K562 (cell line): Measurements from ENCODE around the gene USP46. TPM values are rescaled to one million over a fixed set of nuclear protein-coding genes. Genes with fewer than 3 reads are reported as not detected.

Experiments
- ATAC-seq: fragments of 200-7000 bp; cut with Tn5 transposase; 3 replicates; pipeline ENCODE4 v1.9.1; 2020; ENCODE audit warnings: moderate library complexity
- BruUV-seq: library from RNA; stranded (reverse); fragments of 400-500 nt; replicated peaks from 2 replicates; lab custom pipeline; 2021; lab: Mats Ljungman, UMichigan
- CTCF ChIA-PET: fragments of 300-600 bp; formaldehyde crosslinking; extraction: SDS; loops from one replicate; lab custom pipeline; 2021; ENCODE audit warnings: low intra/inter-chr PET ratio; lab: Yijun Ruan, JAX
- POLR2A ChIA-PET: fragments of 300-600, 350-650 bp; sonication (Branson Sonifier 250); formaldehyde crosslinking; extraction: SDS; loops from one replicate; lab custom pipeline; 2021; ENCODE audit warnings: antibody characterized with exemption, inconsistent platforms; lab: Yijun Ruan, JAX
- DNase-seq, 4 experiments: peaks; one replicate each; pipeline versions ENCODE4 v3.0.0 to v3.0.0-alpha.2; 2011 to 2018; ENCODE audit warnings: low spot score in 3 of 4, mixed read lengths in 3 of 4; ENCODE audit errors: extremely low read depth in 1 of 4
- FAIRE-seq: peaks from 2 replicates; lab custom pipeline; 2011; peaks lifted over from hg19 to GRCh38; lab: Jason Lieb, UNC
- H2AFZ ChIP-seq: 2 replicates; pipeline ENCODE4 v1.6.0; 2011; ENCODE audit warnings: low read depth, low read length, control low read depth, inconsistent platforms
- H3K27ac ChIP-seq: fragments of 200-600 bp; 3 replicates; pipeline ENCODE4 v1.8.0; 2011; ENCODE audit warnings: low read depth, mild to moderate bottlenecking, control low read depth, inconsistent platforms, low read length, moderate library complexity, mixed read lengths; ENCODE audit errors: extremely low read depth
- H3K27me3 ChIP-seq, 2 experiments: fragments of 300-600 bp in 1 of 2; 2 replicates in 1 of 2; 3 replicates in 1 of 2; pipeline versions ENCODE4 v1.6.0 to v1.8.0; 2011; ENCODE audit warnings: inconsistent platforms in 2 of 2, low read length in 2 of 2, mild to moderate bottlenecking in 1 of 2, mixed read lengths in 1 of 2, moderate library complexity in 1 of 2; ENCODE audit not compliant: control insufficient read depth in 2 of 2, insufficient read depth in 2 of 2
- H3K36me3 ChIP-seq: fragments of 300-600 bp; 3 replicates; pipeline ENCODE4 v1.8.0; 2011; ENCODE audit warnings: mild to moderate bottlenecking, low read length, inconsistent platforms; ENCODE audit not compliant: control insufficient read depth, insufficient read depth
- H3K4me1 ChIP-seq, 2 experiments: fragments of 200-600 bp in 1 of 2; replicated peaks in 1 of 2; 2 replicates in 1 of 2; 3 replicates in 1 of 2; pipeline versions ENCODE4 v1.5.1 to v1.8.0; 2011; ENCODE audit warnings: inconsistent platforms in 2 of 2, low read length in 2 of 2, mild to moderate bottlenecking in 1 of 2, mixed read lengths in 1 of 2, moderate library complexity in 1 of 2; ENCODE audit not compliant: control insufficient read depth in 2 of 2, insufficient read depth in 2 of 2
- H3K4me2 ChIP-seq: 2 replicates; pipeline ENCODE4 v1.6.1; 2011; ENCODE audit warnings: low read length, control low read depth, inconsistent platforms, mixed read lengths; ENCODE audit not compliant: insufficient read depth
- H3K4me3 ChIP-seq: fragments of 200-600 bp; sonication (generic), shearing (Covaris generic); 2 replicates; pipeline ENCODE4 v1.5.1; 2016; ENCODE audit warnings: control low read depth, inconsistent platforms
- H3K79me2 ChIP-seq: fragments of 200-600 bp; 3 replicates; pipeline ENCODE4 v1.8.0; 2011; ENCODE audit warnings: low read length, inconsistent platforms; ENCODE audit not compliant: control insufficient read depth, insufficient read depth
- H3K9ac ChIP-seq, 2 experiments: 2 replicates each; pipeline versions ENCODE4 v1.6.0 to v1.6.1; 2011; ENCODE audit warnings: low read depth in 2 of 2, low read length in 2 of 2, control low read depth in 1 of 2, inconsistent platforms in 1 of 2, mild to moderate bottlenecking in 1 of 2, mixed read lengths in 1 of 2; ENCODE audit not compliant: insufficient read depth in 1 of 2
- H3K9me1 ChIP-seq: one replicate; pipeline ENCODE4 v1.6.0; 2011; ENCODE audit warnings: inconsistent platforms, mild to moderate bottlenecking, low read length, moderate library complexity; ENCODE audit not compliant: control insufficient read depth, insufficient read depth
- H3K9me3 ChIP-seq: replicated peaks from 2 replicates; pipeline ENCODE4 v1.5.1; 2011; ENCODE audit warnings: low read depth, low read length, inconsistent platforms; ENCODE audit not compliant: control insufficient read depth, insufficient read depth
- H4K20me1 ChIP-seq: replicated peaks from 2 replicates; pipeline ENCODE4 v1.6.1; 2011; ENCODE audit warnings: low read length, inconsistent platforms, mixed read lengths; ENCODE audit not compliant: control insufficient read depth, insufficient read depth
- BRD9 ChIP-seq: fragments of 450-650 bp; IDR thresholded peaks from 2 replicates; pipeline ENCODE4 v1.6.1; 2018; ENCODE audit warnings: low read depth; ENCODE audit not compliant: partially characterized antibody
- NFATC3 ChIP-seq: fragments of 450-650 bp; IDR thresholded peaks from 2 replicates; pipeline ENCODE4 v1.6.1; 2017; ENCODE audit warnings: mild to moderate bottlenecking
- POLR2B ChIP-seq: fragments of 450-650 bp; IDR thresholded peaks from 2 replicates; pipeline ENCODE4 v1.6.1; 2018; ENCODE audit warnings: low read depth; ENCODE audit not compliant: partially characterized antibody
- RBFOX2 ChIP-seq: fragments of 200-400 bp; formaldehyde crosslinking; IDR thresholded peaks from 2 replicates; pipeline ENCODE4 v1.6.1; 2017; ENCODE audit warnings: low read depth, mild to moderate bottlenecking, low read length, moderate library complexity
- TARDBP ChIP-seq: fragments of 450-650 bp; IDR thresholded peaks from 2 replicates; pipeline ENCODE4 v1.6.1; 2016
- WGBS: fragments of 100-300 bp; shearing (Covaris generic); methylation state at CpG from one replicate; pipeline ENCODE4 v1.1.6; 2016; ENCODE audit warnings: low coverage, mixed read lengths; ENCODE audit not compliant: insufficient coverage; ENCODE audit errors: missing lambda C conversion rate; 5-methylcytosine and 5-hydroxymethylcytosine counted together
- in situ Hi-C: fragments of 300-500 bp; cut with MboI; formaldehyde crosslinking; loops from 4 replicates; pipeline ENCODE4 v1.15.0; 2018; ENCODE audit warnings: inconsistent platforms, mixed read lengths
- intact Hi-C: fragments of 100-400 bp; cut with micrococcal nuclease; formaldehyde crosslinking; loops from 2 replicates; pipeline ENCODE4 v1.14.2; 2022
- polyA plus RNA-seq, 8 experiments: library from polyadenylated mRNA; depleted of rRNA in 4 of 8; stranded (reverse) in 5 of 8; unstranded in 3 of 8; fragments of >200 nt; fragmentation: Nextera tagmentation in 2 of 8; fragmentation: Illumina TruSeq in 1 of 8; extraction: Ambion mirVana in 2 of 8; extraction: Trizol in 1 of 8; gene quantifications; 2 replicates each; pipeline versions ENCODE4 v1.2.1 to v1.2.3, GENCODE V29; 2011 to 2014; ENCODE audit warnings: inconsistent platforms in 1 of 8, missing spikeins in 1 of 8
- total RNA-seq, 7 experiments: library from RNA; depleted of rRNA in 6 of 7; stranded (reverse); fragments of >200 nt in 6 of 7; fragmentation: Illumina TruSeq in 2 of 7; extraction: Trizol in 2 of 7; gene quantifications; 2 replicates each; pipeline versions ENCODE4 v1.2.1 to v1.2.3, GENCODE V29; 2011 to 2021; ENCODE audit warnings: low replicate concordance in 1 of 7
- TF ChIP-seq, protein P1 (sequence below): fragments of 250-450 bp; sonication (Bioruptor Pico); IDR thresholded peaks from 2 replicates; pipeline ENCODE4 v1.9.0; 2021; ENCODE audit warnings: mild to moderate bottlenecking, inconsistent platforms

USP46 gene
- total and polyA plus RNA-seq, 9 of the 15 experiments (the other 6 are each of a cell fraction or from before 2014, with no cell fraction given): 3.0 to 11.7 (median 8.4) TPM

DNA sequence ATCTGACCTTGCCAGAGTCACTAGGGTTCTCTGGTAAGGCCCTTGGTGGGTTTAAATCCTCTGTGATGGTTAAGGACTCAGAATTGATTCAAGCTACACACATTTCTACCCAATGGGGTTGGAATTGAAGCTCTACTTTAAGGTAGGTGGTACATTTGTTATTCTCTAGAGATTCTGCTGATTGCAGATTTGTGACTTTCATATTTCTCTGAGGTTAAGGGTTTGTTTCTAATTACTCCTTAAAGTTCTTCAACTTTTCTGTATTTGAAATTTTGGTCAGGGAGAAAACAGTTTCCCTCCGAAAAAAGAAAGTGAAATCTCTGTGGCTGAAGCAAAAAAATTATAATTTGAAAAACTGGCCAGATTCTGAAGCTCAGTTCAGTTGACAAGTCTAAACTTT lies 25.8 kb upstream of the USP46 start (continued):
- no peak for TF ChIP-seq POLR2B

DNA sequence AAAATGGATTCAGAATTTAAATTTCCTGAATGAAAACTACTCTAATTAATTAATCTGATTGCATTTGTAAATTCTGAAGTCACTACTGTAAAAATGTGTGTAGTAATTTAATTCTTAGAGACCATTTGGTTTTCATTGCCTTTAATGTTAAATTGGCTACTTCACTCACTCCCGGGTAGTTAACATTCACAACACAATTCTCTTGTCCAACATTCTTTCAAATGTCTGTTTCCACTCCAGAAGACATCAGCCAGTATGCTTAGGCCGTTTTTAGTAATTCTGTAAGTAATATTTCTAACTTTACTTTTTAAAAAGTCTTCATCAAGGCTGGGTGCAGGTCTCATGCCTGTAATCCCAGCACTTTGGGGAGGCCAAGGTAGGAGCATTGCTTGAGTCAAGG lies 21.3 kb upstream of the USP46 start:
- H3K4me1 ChIP-seq: no peaks in the 10 kb centered on the region; a peak in 1 of 5 replicates
- H3K36me3 ChIP-seq: no peaks in the 10 kb centered on the region
- H3K9ac ChIP-seq: no peak overlapping the region
- no peak for DNase-seq
- H2AFZ ChIP-seq: no peak overlapping the region
- H4K20me1 ChIP-seq: no peaks in the 10 kb centered on the region
- in situ Hi-C loops (no loop called here), intact Hi-C loops (no loop called here)
- no peak overlapping the region for H3K4me2 ChIP-seq
- FAIRE-seq: no peak
- H3K79me2 ChIP-seq: no peaks in the 10 kb centered on the region
- no TSS peak for BruUV-seq
- 0% methylated on average over 2 of the region's 2 CpGs for WGBS
- H3K4me3 ChIP-seq: no peak overlapping the region
- TF ChIP-seq TARDBP (no peak), RBFOX2 (no peak), NFATC3 (no peak)
- ChIA-PET POLR2A (no interaction called here), CTCF (no interaction called here)
- H3K9me3 ChIP-seq: no peaks in the 10 kb centered on the region
- H3K27me3 ChIP-seq: peaks cover 2 to 6% of the 10 kb centered on the region in 2 experiments; a peak in 3 of 5 replicates
- no peak for ATAC-seq
- no peaks in the 10 kb centered on the region for H3K9me1 ChIP-seq
- no peak overlapping the region for H3K27ac ChIP-seq

DNA sequence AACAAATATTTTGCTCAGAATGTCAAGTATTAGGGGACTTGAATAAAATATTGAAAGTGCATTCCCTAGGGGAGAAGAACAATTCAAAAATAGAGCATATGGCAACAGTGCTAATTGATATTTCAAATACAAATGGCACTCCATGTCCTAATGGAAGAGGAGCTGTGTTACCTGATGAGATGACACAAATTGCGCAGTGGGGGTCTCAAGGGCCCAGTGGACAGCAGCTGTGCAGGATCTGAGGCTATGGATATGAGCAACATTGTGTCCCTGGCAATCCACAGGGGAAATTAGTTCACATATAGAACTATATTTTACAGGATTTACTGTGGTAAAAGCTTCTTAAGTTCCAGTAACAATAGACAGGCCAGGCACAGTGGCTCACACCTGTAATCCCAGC lies 17.4 kb upstream of the USP46 start:
- DNase-seq: no peak
- Histone ChIP-seq H3K4me1 (no peaks in the 10 kb centered on the region), H3K4me2 (no peak overlapping the region), H4K20me1 (no peaks in the 10 kb centered on the region), H3K27me3 (peaks cover 0 to 5% of the 10 kb centered on the region in 2 experiments; a peak in 3 of 5 replicates), H3K9me3 (no peaks in the 10 kb centered on the region), H3K36me3 (no peaks in the 10 kb centered on the region), H3K9ac (no peak overlapping the region), H3K27ac (no peak overlapping the region), H3K79me2 (no peaks in the 10 kb centered on the region), H3K4me3 (no peak overlapping the region), H2AFZ (no peak overlapping the region), H3K9me1 (no peaks in the 10 kb centered on the region)
- in situ Hi-C loops: no loop called here
- TF ChIP-seq BRD9: no peak
- TF ChIP-seq, protein P1, sequence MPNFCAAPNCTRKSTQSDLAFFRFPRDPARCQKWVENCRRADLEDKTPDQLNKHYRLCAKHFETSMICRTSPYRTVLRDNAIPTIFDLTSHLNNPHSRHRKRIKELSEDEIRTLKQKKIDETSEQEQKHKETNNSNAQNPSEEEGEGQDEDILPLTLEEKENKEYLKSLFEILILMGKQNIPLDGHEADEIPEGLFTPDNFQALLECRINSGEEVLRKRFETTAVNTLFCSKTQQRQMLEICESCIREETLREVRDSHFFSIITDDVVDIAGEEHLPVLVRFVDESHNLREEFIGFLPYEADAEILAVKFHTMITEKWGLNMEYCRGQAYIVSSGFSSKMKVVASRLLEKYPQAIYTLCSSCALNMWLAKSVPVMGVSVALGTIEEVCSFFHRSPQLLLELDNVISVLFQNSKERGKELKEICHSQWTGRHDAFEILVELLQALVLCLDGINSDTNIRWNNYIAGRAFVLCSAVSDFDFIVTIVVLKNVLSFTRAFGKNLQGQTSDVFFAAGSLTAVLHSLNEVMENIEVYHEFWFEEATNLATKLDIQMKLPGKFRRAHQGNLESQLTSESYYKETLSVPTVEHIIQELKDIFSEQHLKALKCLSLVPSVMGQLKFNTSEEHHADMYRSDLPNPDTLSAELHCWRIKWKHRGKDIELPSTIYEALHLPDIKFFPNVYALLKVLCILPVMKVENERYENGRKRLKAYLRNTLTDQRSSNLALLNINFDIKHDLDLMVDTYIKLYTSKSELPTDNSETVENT (CRISPR knock-in tag): no peak
- CTCF ChIA-PET: no interaction called here
- intact Hi-C loops: no loop called here
- no peak for FAIRE-seq
- POLR2A ChIA-PET: interaction anchor here (1.7 kb wide), 1 partner anchor 8 kb away, joined by 4 read pairs; no protein-coding TSS in a partner anchor
- BruUV-seq: no TSS peak
- WGBS: 5% methylated on average over 1 of the region's 1 CpG
- ATAC-seq: no peak
